Gastrocnemius medialis (tissue), 4 donors: ENCODE measurements around the gene GUK1. TPM values are rescaled to one million over a fixed set of nuclear protein-coding genes. Genes with fewer than 3 reads are reported as not detected.

ENCODE experiments used
- ATAC-seq, 2 donors: fragments of 150-250 bp; one replicate each; pipeline ENCODE4 v1.9.1; 2016
- DNase-seq, 2 donors: peaks; one replicate each; pipeline ENCODE4 v3.0.0-alpha.2; 2019
- H3K27ac ChIP-seq, 4 donors: fragments of 200-600 bp; sonication (generic); 1 replicate in 1 of 4; 2 replicates in 3 of 4; pipeline ENCODE4 v1.5.1; 2016 to 2018; ENCODE audit warnings: mild to moderate bottlenecking in 2 of 4, moderate library complexity in 1 of 4
- H3K27me3 ChIP-seq, 3 donors: fragments of 200-600 bp; sonication (generic) in 2 of 3; 1 replicate in 1 of 3; 2 replicates in 2 of 3; pipeline versions ENCODE4 v1.5.1 to v1.6.0; 2016 to 2019; ENCODE audit warnings: mild to moderate bottlenecking in 1 of 3, moderate library complexity in 1 of 3
- H3K36me3 ChIP-seq, 2 donors: fragments of 200-600 bp; sonication (generic) in 1 of 2; one replicate each; pipeline ENCODE4 v1.5.1; 2017 to 2018
- H3K4me1 ChIP-seq, 2 donors: fragments of 200-600 bp; sonication (generic) in 1 of 2; one replicate each; pipeline ENCODE4 v1.5.1; 2016 to 2017; ENCODE audit warnings: mild to moderate bottlenecking in 2 of 2
- H3K4me3 ChIP-seq, 4 donors: fragments of 200-600 bp; sonication (generic) in 3 of 4; 1 replicate in 1 of 4; 2 replicates in 3 of 4; pipeline ENCODE4 v1.5.1; 2016 to 2019; ENCODE audit warnings: mild to moderate bottlenecking in 2 of 4
- H3K9me3 ChIP-seq, 3 donors: fragments of 200-600 bp; sonication (generic) in 2 of 3; 1 replicate in 1 of 3; 2 replicates in 2 of 3; pipeline ENCODE4 v1.5.1; 2016 to 2019
- CTCF ChIP-seq, 5 experiments: fragments of 450-650 bp in 3 of 5; fragments of 200-600 bp in 2 of 5; sonication (generic) in 2 of 5; IDR thresholded peaks in 4 of 5; conservative IDR thresholded peaks in 1 of 5; 1 replicate in 4 of 5; 2 replicates in 1 of 5; pipeline ENCODE4 v1.5.1; 2016 to 2019; ENCODE audit warnings: antibody characterized with exemption in 5 of 5, mild to moderate bottlenecking in 3 of 5, moderate library complexity in 3 of 5
- POLR2A ChIP-seq, 2 donors: fragments of 450-650 bp; IDR thresholded peaks; one replicate each; pipeline ENCODE4 v1.6.1; 2017; ENCODE audit warnings: antibody characterized with exemption in 2 of 2, mild to moderate bottlenecking in 2 of 2, moderate library complexity in 2 of 2
- in situ Hi-C, 4 donors: fragments of 200-750 bp; cut with MboI; loops; one replicate each; pipeline versions ENCODE4 v1.15.0 to v1.8.0; 2017; ENCODE audit warnings: low sequenced_read_pairs in 4 of 4
- intact Hi-C: fragments of 100-400 bp; cut with DNase I; formaldehyde crosslinking; loops from one replicate; pipeline ENCODE4 v1.15.1; 2023; ENCODE audit warnings: low total_unique reads
- total RNA-seq, 4 donors: library from RNA; depleted of rRNA; stranded (reverse); fragments of >200 nt; gene quantifications; one replicate each; pipeline versions ENCODE4 v1.1.0 to v1.2.3, GENCODE V29; 2016

Gene GUK1
- total RNA-seq, 4 donors from 2014 or later: 161 to 230 (median 183) TPM

- Histone ChIP-seq H3K27me3 (no peaks in the 10 kb centered on the region), H3K36me3 (no peaks in the 10 kb centered on the region), H3K4me1 (peaks cover 12 to 14% of the 10 kb centered on the region in 2 donors), H3K27ac (no peak overlapping the region), H3K9me3 (no peaks in the 10 kb centered on the region), H3K4me3 (no peak overlapping the region)
- TF ChIP-seq POLR2A (IDR thresholded peaks at IDR 0.05) (no peak), CTCF (IDR thresholded peaks at IDR 0.05 in 4 of 5, conservative IDR thresholded peaks at IDR 0.05 in 1 of 5) (no peak)
- ATAC-seq: no peak
- intact Hi-C loops: no loop called here
- no peak for DNase-seq
- in situ Hi-C loops: no loop called here
Observed at GRCh38 chr1:228136901-228137300, 3.2 kb upstream of the GUK1 start.

GRCh38 chr1:228139406-228139930 lies 611 bp upstream of the GUK1 start:
- ATAC-seq: peak in 1 of 2 donors; percentile 1
- intact Hi-C loops: no loop called here
- H3K4me1 ChIP-seq: peaks cover 32 to 36% of the 10 kb centered on the region in 2 donors

GRCh38 chr1:228140724-228141225 lies 696 bp downstream of the GUK1 start:
- Histone ChIP-seq H3K36me3 (peaks cover 0 to 3% of the 10 kb centered on the region in 2 donors), H3K9me3 (no peaks in the 10 kb centered on the region), H3K27ac (peak overlapping the region; percentile 94 to 99 (median 96)), H3K27me3 (no peaks in the 10 kb centered on the region), H3K4me3 (peak overlapping the region; percentile 83 to 100 (median 96)), H3K4me1 (peaks cover 32 to 37% of the 10 kb centered on the region in 2 donors)
- intact Hi-C loops: loop anchor here (1.0 to 2.0 kb wide), 3 partner anchors 25 to 58 kb away; partner anchors contain the start of genes ARF1, IBA57 and MRPL55
- no peak for TF ChIP-seq POLR2A (IDR thresholded peaks at IDR 0.05)
- TF ChIP-seq CTCF (IDR thresholded peaks at IDR 0.05 in 4 of 5, conservative IDR thresholded peaks at IDR 0.05 in 1 of 5): no peak
- in situ Hi-C loops: no loop called here
- no peak for DNase-seq
- ATAC-seq: no peak

More at GRCh38 chr1:228139406-228139930, 611 bp upstream of the GUK1 start:
- TF ChIP-seq POLR2A (IDR thresholded peaks at IDR 0.05) (no peak), CTCF (IDR thresholded peaks at IDR 0.05 in 4 of 5, conservative IDR thresholded peaks at IDR 0.05 in 1 of 5) (no peak)
- H3K27me3 ChIP-seq: no peaks in the 10 kb centered on the region
- H3K36me3 ChIP-seq: no peaks in the 10 kb centered on the region
- peak overlapping the region; percentile 70 to 100 (median 96) for H3K4me3 ChIP-seq
- DNase-seq: no peak
- no peaks in the 10 kb centered on the region for H3K9me3 ChIP-seq
- H3K27ac ChIP-seq: peak overlapping the region; percentile 94 to 99 (median 96)
- in situ Hi-C loops: no loop called here

GRCh38 chr1:228141226-228142044 lies 1.4 kb downstream of the GUK1 start:
- Histone ChIP-seq H3K27ac (peak overlapping the region; percentile 94 to 99 (median 96)), H3K27me3 (no peaks in the 10 kb centered on the region), H3K36me3 (peaks cover 0 to 10% of the 10 kb centered on the region in 2 donors), H3K4me1 (peaks cover 32 to 37% of the 10 kb centered on the region in 2 donors), H3K9me3 (no peaks in the 10 kb centered on the region), H3K4me3 (peak overlapping the region; percentile 83 to 100 (median 96))
- peak in 1 of 2 donors; percentile 54 for DNase-seq
- in situ Hi-C loops (no loop called here), intact Hi-C loops (loop anchor here (2.0 kb wide), 1 partner anchor 59 kb away; the partner anchor contains the start of gene ARF1)
- no peak for TF ChIP-seq CTCF (IDR thresholded peaks at IDR 0.05 in 4 of 5, conservative IDR thresholded peaks at IDR 0.05 in 1 of 5)
- no peak for TF ChIP-seq POLR2A (IDR thresholded peaks at IDR 0.05)
- no peak for ATAC-seq
